Lower leg skin (tissue), 4 donors: ENCODE measurements around the gene TSPAN2. TPM values are rescaled to one million over a fixed set of nuclear protein-coding genes. Genes with fewer than 3 reads are reported as not detected.

Experiments used
- DNase-seq, 2 donors: peaks; one replicate each; pipeline ENCODE4 v3.0.0-alpha.2; 2019; ENCODE audit warnings: low spot score in 2 of 2
- H3K4me3 ChIP-seq: fragments of 200-600 bp; sonication (generic); 2 replicates; pipeline ENCODE4 v1.5.1; 2017; ENCODE audit warnings: mild to moderate bottlenecking, low read depth; ENCODE audit not compliant: poor library complexity, severe bottlenecking
- CTCF ChIP-seq, 3 donors: fragments of 450-650 bp; IDR thresholded peaks; one replicate each; pipeline ENCODE4 v1.5.1; 2016; ENCODE audit warnings: antibody characterized with exemption in 3 of 3, mild to moderate bottlenecking in 3 of 3, moderate library complexity in 2 of 3
- POLR2A ChIP-seq, 2 donors: fragments of 450-650 bp; IDR thresholded peaks; one replicate each; pipeline ENCODE4 v1.6.1; 2016 to 2017; ENCODE audit warnings: antibody characterized with exemption in 2 of 2, mild to moderate bottlenecking in 1 of 2, moderate library complexity in 1 of 2
- WGBS, 2 donors: methylation state at CpG; one replicate each; pipeline ENCODE4 v1.1.5; 2018; 5-methylcytosine and 5-hydroxymethylcytosine counted together
- intact Hi-C: fragments of 100-400 bp; cut with DNase I; formaldehyde crosslinking; loops from one replicate; pipeline ENCODE4 v1.15.0; 2023; ENCODE audit warnings: low total_unique reads
- total RNA-seq, 4 donors: library from RNA; depleted of rRNA; stranded (reverse); fragments of >200 nt; gene quantifications; one replicate each; pipeline ENCODE4 v1.1.0, GENCODE V29; 2016

TSPAN2 gene
- total RNA-seq, 4 donors from 2014 or later: 0.46 to 4.5 (median 2.2) TPM

- no peak for TF ChIP-seq CTCF (IDR thresholded peaks at IDR 0.05)
- no peak for TF ChIP-seq POLR2A (IDR thresholded peaks at IDR 0.05)
- intact Hi-C loops: no loop called here
- 44 to 52% methylated on average over 2 of the region's 2 CpGs for WGBS, 2 donors
- no peak for DNase-seq
- no peak overlapping the region for H3K4me3 ChIP-seq
Observed at GRCh38 chr1:115090186-115090490, 835 bp upstream of the TSPAN2 start.

- TF ChIP-seq POLR2A (IDR thresholded peaks at IDR 0.05): no peak
- intact Hi-C loops: no loop called here
- 6 to 8% methylated on average over 23 to 24 of the region's 25 CpGs for whole genome bisulfite sequencing, 2 donors
- H3K4me3 ChIP-seq: peak overlapping the region; percentile 2
- DNase-seq: no peak
Observed at GRCh38 chr1:115088871-115089419, 358 bp downstream of the TSPAN2 start.

GRCh38 chr1:115088115-115088778 is 1.1 kb downstream of the TSPAN2 start:
- no peak overlapping the region for H3K4me3 ChIP-seq
- intact Hi-C loops: no loop called here
- TF ChIP-seq CTCF (IDR thresholded peaks at IDR 0.05) (no peak), POLR2A (IDR thresholded peaks at IDR 0.05) (no peak)
- 70 to 80% methylated on average over 5 of the region's 5 CpGs for WGBS, 2 donors
- no peak for DNase-seq

- no peak for TF ChIP-seq POLR2A (IDR thresholded peaks at IDR 0.05)
- no peak for TF ChIP-seq CTCF (IDR thresholded peaks at IDR 0.05)
- DNase-seq: no peak
- intact Hi-C loops: no loop called here
- no peak overlapping the region for H3K4me3 ChIP-seq
- WGBS, 2 donors: 77 to 83% methylated on average over 9 of the region's 9 CpGs
Observed at GRCh38 chr1:115086176-115086830, 3.0 kb downstream of the TSPAN2 start.

GRCh38 chr1:115084902-115085511 is 4.3 kb downstream of the TSPAN2 start:
- no peak for DNase-seq
- intact Hi-C loops: no loop called here
- TF ChIP-seq CTCF (IDR thresholded peaks at IDR 0.05) (no peak), POLR2A (IDR thresholded peaks at IDR 0.05) (no peak)

GRCh38 chr1:115082949-115083348 is 6.4 kb downstream of the TSPAN2 start:
- H3K4me3 ChIP-seq: no peak overlapping the region
- intact Hi-C loops: no loop called here
- DNase-seq: no peak
- 64 to 66% methylated on average over 6 of the region's 6 CpGs for WGBS, 2 donors
- no peak for TF ChIP-seq CTCF (IDR thresholded peaks at IDR 0.05)
- no peak for TF ChIP-seq POLR2A (IDR thresholded peaks at IDR 0.05)

More at GRCh38 chr1:115084902-115085511, 4.3 kb downstream of the TSPAN2 start:
- no peak overlapping the region for H3K4me3 ChIP-seq
- 38 to 40% methylated on average over 9 of the region's 9 CpGs for WGBS, 2 donors
